Measurements from ENCODE around the gene PTPN5.
"Not testable (repeated sequence)": the region's sequence is repeated elsewhere in the genome, so short reads cannot be mapped to it uniquely, and the experiment has no call there.

The PTPN5 gene

GRCh38 chr11:18710545-18710944 is 81.1 kb downstream of the PTPN5 start:
- no peak for DNase-seq (ENCODE audit: low read depth in 3 of 3)

DNA sequence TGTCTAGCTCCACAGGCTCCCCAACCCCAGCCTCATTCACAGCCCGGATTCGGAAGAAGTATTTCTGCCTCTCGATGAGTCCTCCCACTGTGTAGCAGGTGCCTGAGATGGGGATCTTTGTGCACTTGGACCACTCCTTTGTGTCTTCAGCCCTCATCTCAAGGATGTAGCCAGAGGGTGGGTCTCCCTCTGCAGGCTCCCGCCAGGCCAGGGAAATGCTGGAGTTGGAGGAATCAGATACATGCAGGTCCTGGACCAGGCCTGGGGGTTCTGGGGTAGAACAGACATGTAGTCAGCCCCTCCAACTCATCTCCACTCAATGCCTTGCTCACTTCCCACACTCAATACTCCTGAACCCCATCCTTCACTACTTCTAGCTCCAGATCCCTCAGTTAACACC is 82.2 kb downstream of the PTPN5 start:
- no peak for DNase-seq (ENCODE audit: low read depth in 3 of 3)

GRCh38 chr11:18707811-18708340 is 83.7 kb downstream of the PTPN5 start:
- DNase-seq (ENCODE audit: low read depth in 3 of 3) = no peak

DNA sequence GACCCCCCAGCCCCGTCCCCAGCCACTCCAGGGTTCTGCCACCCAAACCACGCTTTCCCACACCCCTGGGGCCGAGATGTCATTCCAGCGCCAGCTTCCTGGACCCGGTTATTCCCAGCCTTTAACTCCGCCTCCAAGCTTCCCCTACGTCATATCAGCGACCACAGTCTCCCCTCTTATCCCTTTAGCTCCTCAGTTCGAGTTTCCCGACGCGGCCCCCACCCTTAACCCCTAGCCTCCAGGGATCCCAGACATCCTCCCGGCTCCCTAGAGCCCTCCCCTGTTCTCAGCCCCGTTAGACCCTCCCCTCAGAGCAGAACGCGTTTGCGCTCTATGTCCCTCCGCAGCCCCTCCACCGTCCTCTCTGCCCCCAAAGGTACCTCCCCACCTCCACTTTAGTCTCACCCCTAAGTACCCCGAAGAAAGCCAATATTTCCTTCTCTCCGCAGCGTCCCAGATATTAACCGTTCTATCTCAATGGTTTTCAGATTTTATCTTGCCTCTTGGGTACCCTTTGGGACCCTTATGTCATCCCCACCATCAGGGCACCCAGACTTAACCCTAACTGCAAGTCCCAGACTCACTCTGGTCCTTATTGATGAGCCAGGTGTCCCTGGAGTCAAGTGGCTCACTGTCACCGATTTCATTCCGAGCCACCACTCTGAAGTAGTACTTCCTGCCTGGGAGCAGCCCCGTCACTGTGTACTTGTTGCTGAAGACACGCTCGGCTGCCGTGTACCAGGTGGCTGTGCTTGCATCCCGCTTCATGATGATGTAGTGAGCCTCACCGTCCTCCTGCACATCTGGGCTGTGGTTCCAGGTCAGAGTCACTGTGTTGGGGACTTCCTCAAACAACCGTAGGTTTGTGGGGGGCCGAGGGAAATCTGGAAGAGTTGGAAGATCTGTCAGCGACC is 85.0 kb downstream of the PTPN5 start:
- DNase-seq (ENCODE audit: low read depth in 3 of 3) = no peak

DNA sequence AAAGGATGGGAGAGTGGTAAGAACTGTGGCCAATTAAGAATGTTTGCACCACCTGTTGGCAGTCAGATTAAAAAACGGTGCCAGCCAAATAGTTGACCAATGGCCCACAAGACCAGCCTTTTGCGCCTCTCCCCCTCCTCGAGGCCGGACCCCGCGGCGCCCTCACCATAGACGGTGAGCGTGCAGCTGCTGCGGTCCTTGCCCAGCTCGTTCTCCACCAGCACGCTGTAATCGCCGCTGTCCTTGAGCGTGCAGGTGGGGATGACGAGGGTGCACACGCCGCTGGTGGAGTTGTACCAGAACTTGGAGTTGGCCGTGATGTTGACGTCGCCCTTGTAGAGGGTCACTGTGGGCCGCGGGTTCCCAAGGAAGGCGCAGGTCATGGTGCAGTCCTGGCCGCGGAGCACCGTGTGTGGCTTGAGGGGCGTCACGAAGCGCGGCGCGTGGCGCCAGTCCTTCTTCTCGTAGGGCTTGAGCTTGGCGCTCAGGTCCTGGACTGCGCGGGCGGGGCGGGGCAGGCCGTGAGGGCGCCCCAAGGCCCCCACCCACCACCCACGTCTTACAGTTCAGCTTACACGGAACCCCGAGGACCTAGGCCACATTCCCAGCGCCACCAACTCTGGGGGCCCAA is 85.8 kb downstream of the PTPN5 start:
- no peak for DNase-seq (ENCODE audit: low read depth in 3 of 3)

- DNase-seq (ENCODE audit: low read depth in 3 of 3) = no peak
Measured at GRCh38 chr11:18704698-18705097, 86.9 kb downstream of the PTPN5 start.

DNA sequence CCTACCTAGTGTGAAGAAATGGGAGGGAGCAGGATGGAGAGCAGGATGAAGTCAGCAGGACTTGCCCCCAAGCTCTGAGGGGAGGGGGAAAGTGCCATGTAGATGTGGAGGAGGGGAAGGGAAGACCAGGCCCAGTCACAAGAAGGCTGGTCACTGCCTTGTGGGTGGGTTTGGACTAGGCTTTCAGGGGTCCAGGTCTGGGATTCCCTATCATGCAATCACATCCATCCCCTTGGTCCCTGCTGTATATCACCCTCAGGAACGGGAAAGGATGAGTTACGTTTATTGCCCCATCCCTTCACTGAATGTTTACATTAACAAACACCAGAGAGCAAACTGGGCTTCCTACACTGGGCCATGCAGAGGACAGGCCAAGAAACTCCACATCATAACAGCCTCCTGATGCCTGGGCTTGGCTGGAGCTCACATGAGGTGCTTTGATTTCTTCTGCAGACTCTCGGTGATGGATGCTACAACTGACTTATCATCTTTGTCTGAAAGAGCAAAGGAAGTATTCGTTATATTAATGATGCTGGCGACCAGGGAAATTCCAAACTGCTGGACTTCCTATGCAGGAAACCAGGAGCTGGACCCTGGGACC is 87.5 kb downstream of the PTPN5 start:
- no peak for DNase-seq (ENCODE audit: low read depth in 3 of 3)

DNA sequence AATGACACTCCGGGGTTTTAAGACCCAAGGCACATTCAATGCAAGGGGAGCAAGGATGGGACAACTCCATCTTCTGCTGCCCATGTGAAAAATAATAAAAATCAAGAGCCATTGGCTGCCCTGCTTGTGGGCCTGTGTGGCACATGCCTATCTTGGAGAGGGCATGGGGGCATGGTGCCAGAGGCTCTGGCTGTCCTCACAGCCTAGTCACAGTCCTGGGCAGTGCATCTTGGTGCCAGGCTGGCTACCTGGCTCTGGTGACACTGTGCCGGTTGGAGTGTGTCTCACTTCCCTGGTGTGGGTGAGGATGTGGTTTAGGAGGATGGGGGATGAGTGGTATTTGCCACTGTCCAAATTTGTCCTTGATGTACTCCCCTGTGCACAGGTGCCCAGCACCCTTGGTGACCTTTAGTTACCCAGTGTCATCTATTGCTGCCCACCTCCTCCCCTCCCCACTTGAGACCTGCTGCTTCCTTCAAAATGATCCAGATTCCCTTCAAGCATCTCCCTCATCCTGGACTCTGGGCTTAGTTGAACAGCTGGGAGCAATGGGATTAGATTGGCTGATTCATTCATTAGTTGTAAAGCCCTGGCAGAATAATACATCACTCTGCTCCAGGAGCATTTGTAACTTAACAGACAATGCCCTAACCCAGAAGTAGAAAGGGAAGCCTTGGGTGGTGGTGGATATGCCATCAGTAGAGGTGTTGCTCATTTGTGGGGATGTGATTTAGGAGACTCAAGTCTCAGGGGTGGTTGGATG is 88.4 kb downstream of the PTPN5 start:
- no peak for DNase-seq (ENCODE audit: low read depth in 3 of 3)

DNA sequence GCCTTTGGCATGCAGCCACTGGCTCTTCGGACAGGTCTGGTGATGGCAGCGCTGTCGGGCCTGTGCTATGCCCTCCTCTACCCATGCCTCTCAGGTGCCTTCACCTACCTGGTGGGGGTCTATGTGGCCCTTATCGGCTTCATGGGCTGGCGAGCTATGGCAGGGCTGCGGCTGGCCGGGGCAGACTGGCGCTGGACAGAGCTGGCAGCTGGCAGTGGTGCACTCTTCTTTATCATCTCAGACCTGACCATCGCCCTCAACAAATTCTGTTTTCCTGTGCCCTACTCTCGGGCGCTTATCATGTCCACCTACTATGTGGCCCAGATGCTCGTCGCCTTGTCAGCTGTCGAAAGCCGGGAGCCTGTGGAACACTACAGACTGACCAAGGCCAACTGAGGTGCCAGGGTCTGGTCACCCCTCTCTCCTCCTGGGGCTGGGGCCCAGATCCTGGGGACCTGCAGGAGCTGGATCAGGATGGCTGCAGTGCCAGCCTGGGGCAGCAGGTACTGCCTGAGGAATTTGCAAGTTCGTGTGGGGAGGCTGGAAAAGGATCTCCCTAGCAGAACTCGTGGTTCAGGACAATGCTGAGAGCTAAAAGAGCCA is 89.9 kb downstream of the PTPN5 start:
- no peak for DNase-seq (ENCODE audit: low read depth in 3 of 3)

- DNase-seq (ENCODE audit: low read depth in 3 of 3) = no peak
Measured at GRCh38 chr11:18700872-18701271, 90.7 kb downstream of the PTPN5 start.

DNA sequence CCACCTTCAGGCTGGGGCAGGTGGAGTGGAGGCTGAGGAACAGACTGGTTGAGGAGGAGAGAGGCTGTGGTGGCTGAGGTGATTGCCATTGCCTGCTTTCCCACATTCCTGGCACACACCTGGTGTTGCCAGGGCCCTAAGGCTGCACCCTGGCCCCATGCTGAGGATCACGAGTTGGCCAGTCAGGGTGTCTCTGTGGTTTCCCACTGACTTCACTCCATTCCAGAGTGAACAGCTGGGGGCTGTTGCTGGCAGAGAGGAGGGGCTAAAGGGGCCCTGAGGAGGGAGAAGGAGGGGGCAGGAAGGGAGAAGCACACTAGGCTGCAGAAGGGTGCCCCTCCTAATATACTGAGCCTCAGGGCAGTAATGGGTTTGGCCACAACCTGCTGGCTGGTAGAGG is 91.2 kb downstream of the PTPN5 start:
- DNase-seq (ENCODE audit: low read depth in 3 of 3) = no peak

GRCh38 chr11:18699848-18700261 is 91.7 kb downstream of the PTPN5 start:
- no peak for DNase-seq (ENCODE audit: low read depth in 3 of 3)

DNA sequence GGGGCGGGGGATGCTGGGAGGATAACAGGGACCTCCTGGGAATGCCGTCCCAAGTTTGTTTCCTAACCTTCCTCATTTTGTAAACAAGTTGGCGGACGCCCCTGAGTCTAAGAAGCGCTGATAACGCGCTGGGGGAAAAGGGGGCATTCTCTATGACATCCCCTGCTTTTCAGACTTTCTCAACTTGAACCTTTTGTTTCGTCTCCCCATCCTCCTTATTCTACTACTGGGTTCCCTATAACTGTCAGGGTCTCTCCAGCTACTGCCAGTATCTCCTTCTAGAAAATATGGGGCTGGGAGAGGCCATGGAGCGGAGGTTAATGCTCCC is 92.4 kb downstream of the PTPN5 start:
- no peak for DNase-seq (ENCODE audit: low read depth in 3 of 3)

DNA sequence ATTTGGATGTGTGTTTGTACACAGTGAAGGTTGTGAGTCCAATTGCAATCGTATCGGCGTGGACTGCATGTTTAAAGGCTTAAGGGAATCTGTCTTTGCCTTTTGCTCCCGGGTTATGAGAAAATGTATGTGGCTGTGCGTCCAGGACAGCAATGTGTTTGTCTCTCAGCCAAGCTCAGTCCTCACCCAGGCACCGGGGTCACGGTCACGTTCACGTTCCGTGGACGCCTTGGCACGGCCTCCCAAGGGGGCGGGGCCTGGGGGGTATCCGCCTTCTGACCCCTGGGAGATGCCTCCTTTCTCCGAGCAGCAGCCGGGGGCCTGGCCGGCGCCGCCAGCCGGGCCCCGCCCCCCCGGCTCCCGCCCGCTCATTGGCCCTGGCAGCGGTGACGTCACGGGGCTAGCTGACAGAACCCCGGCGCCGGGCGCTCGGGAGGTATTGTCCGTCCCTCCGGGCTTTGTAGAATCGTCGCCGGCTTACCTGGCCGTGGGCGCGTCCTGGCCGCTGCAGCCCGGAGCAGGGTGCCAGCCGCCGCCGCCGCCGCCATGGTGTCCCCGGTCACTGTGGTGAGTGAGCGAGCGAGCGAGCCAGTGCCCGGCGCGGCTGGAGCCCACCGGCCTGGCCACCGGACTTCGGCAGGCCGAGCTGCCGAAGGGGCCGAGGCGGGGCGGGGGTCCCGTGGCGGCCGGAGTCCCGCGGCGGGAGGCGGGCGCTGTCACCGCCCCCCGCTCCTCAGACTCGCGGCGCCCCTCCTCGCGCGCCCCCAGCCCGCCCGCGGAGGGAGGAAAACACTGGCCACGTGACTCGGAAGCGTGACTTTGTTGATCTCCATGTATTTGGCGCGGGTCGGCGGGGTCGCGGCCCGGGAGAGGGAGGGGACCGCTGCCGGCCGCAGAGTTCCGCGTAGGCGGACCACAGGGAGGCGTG is 93.0 kb downstream of the PTPN5 start, which contains the start of gene TMEM86A:
Gene TMEM86A (plus strand): TSS at position 439 of the 928 bp plus-strand sequence. CDS start 108 bp downstream, at position 547.
- peak; percentile 78 to 86 (median 79) for DNase-seq (ENCODE audit: low read depth in 3 of 3)

GRCh38 chr11:18697576-18697975 is 94.0 kb downstream of the PTPN5 start:
- no peak for DNase-seq (ENCODE audit: low read depth in 3 of 3)

DNA sequence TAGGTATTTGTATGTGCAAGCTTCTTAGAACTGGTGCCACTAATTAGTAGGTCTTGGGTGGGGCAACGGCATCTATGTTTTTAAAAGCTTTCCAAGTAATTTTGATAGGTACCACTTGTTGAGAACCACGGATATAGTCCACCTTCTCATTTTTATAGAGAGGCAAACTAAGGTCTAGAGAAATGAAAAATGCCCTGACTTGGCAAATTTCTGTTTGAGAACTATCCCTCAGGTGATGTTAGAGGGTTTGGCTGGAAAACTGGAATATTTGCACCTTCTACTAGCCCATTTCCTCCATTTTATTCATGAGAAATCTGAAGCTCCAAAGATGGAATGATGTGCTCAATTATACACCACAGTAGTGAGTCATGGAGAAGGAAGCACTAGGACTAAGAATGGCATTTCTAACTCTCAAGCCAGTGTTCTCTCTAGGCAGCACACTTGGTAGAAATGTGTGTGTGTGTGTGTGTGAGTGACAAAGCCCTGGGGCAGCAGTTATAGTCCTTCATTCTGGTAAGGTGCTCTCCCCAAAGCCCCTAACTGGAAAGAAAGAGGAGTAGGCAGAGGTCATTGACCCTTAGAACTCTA is 94.9 kb downstream of the PTPN5 start:
- DNase-seq (ENCODE audit: low read depth in 3 of 3) = no peak

DNA sequence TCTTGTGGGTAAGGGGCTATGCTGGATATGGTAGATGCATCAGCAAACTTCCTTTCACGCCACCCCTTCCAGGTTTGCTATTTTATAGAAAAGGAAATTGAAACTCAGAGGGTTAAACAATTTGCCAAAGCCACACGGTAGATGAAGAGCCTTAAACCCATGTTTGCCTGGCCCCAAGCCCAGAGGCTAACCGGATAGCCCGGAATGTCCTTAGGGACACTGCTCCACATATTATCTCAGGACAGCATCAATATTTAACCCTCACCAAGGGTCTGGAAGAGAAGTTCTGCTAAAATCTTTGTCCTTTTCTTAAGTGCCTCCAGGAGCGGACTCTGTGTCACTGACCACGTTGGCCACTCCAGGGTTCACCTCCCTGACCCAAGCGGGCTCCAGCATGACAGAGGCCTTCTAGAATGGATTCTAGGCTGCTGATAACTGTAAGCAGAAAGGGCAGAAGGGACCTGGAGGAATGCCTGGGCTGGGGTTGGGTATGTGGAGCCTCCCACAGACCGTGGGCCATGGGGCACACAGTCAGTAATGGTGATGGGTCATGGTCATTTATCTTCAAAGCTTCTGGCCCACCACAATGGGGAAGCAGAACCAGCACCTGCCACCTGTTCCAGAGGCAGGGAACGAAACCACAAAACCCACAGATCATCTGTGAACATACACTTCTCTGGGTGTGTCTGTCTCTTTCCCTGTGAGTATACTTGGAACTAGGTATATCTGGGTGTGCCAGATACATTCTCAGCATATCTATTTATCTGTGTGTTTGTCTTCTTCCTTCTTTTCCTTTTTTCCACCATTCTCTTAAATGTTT is 98.4 kb downstream of the PTPN5 start:
- DNase-seq (ENCODE audit: low read depth in 3 of 3) = no peak

- not testable (repeated sequence) for DNase-seq (ENCODE audit: low read depth in 3 of 3)
Measured at GRCh38 chr11:18691467-18692140, 100.0 kb downstream of the PTPN5 start.
